HepG2 (cell line): ENCODE data around the gene ATF3. TPM values are rescaled to one million over a fixed set of nuclear protein-coding genes. Genes with fewer than 3 reads are reported as not detected.

Experiments used
- ATAC-seq: fragments of 200-7000 bp; cut with Tn5 transposase; 3 replicates; pipeline ENCODE4 v1.9.1; 2020; ENCODE audit warnings: mild to moderate bottlenecking, moderate library complexity
- BruUV-seq: library from RNA; stranded (reverse); fragments of 400-500 nt; replicated peaks from 2 replicates; lab custom pipeline; 2021; lab: Mats Ljungman, UMichigan
- CTCF ChIA-PET: fragments of 300-600 bp; formaldehyde crosslinking; extraction: SDS; loops from one replicate; lab custom pipeline; 2021; ENCODE audit warnings: low total read pairs, inconsistent platforms, low intra/inter-chr PET ratio; lab: Yijun Ruan, JAX
- POLR2A ChIA-PET: fragments of 350-600 bp; sonication (Branson Sonifier 250); formaldehyde crosslinking; loops from one replicate; lab custom pipeline; 2020; ENCODE audit warnings: antibody characterized with exemption, inconsistent platforms; lab: Yijun Ruan, JAX
- DNase-seq: peaks from one replicate; pipeline ENCODE4 v3.0.0-alpha.2; 2015; ENCODE audit warnings: low spot score
- FAIRE-seq: peaks from 3 replicates; lab custom pipeline; 2011; peaks lifted over from hg19 to GRCh38; lab: Jason Lieb, UNC
- H2AFZ ChIP-seq: one replicate; pipeline ENCODE4 v1.6.1; 2011; ENCODE audit warnings: low read length, inconsistent platforms
- H3K27ac ChIP-seq: fragments of 300-600 bp; 3 replicates; pipeline ENCODE4 v1.8.0; 2011; ENCODE audit warnings: mixed run types, mild to moderate bottlenecking, mixed read lengths, low read length, inconsistent platforms; ENCODE audit not compliant: insufficient read depth; ENCODE audit errors: extremely low read length
- H3K27me3 ChIP-seq, 2 experiments: fragments of 200-600 bp in 1 of 2; 2 replicates in 1 of 2; 3 replicates in 1 of 2; pipeline versions ENCODE4 v1.6.0 to v1.8.0; 2011; ENCODE audit warnings: low read length in 2 of 2, mild to moderate bottlenecking in 2 of 2, moderate library complexity in 2 of 2, inconsistent platforms in 1 of 2; ENCODE audit not compliant: insufficient read depth in 2 of 2, control insufficient read depth in 1 of 2
- H3K36me3 ChIP-seq, 2 experiments: fragments of 200-600 bp in 1 of 2; replicated peaks in 1 of 2; 2 replicates in 1 of 2; 3 replicates in 1 of 2; pipeline versions ENCODE4 v1.5.1 to v1.8.0; 2011; ENCODE audit warnings: low read length in 2 of 2, inconsistent platforms in 1 of 2; ENCODE audit not compliant: insufficient read depth in 2 of 2, control insufficient read depth in 1 of 2
- H3K4me1 ChIP-seq: 2 replicates; pipeline ENCODE4 v1.5.1; 2012; ENCODE audit warnings: low read length, inconsistent platforms; ENCODE audit not compliant: insufficient read depth
- H3K4me2 ChIP-seq: 2 replicates; pipeline ENCODE4 v1.6.0; 2011; ENCODE audit warnings: low read depth, low read length, inconsistent platforms
- H3K4me3 ChIP-seq, 3 experiments: fragments of 200-600 bp in 1 of 3; sonication (generic), shearing (Covaris generic) in 1 of 3; replicated peaks in 1 of 3; 2 replicates each; pipeline ENCODE4 v1.5.1; 2011 to 2016; ENCODE audit warnings: low read length in 3 of 3, inconsistent platforms in 2 of 3, low read depth in 2 of 3, mild to moderate bottlenecking in 2 of 3, control low read depth in 1 of 3, mixed read lengths in 1 of 3; ENCODE audit not compliant: insufficient read depth in 1 of 3
- H3K79me2 ChIP-seq: one replicate; pipeline ENCODE4 v1.6.1; 2011; ENCODE audit warnings: low read length, inconsistent platforms; ENCODE audit not compliant: insufficient read depth
- H3K9ac ChIP-seq: 2 replicates; pipeline ENCODE4 v1.6.0; 2011; ENCODE audit warnings: mild to moderate bottlenecking, low read depth, low read length, inconsistent platforms; ENCODE audit not compliant: insufficient read depth
- H3K9me3 ChIP-seq: 2 replicates; pipeline ENCODE4 v1.5.1; 2012; ENCODE audit warnings: mild to moderate bottlenecking, low read length
- H4K20me1 ChIP-seq: 2 replicates; pipeline ENCODE4 v1.6.0; 2011; ENCODE audit warnings: inconsistent platforms, mild to moderate bottlenecking, low read length, moderate library complexity; ENCODE audit not compliant: insufficient read depth
- PPARG ChIP-seq: conservative IDR thresholded peaks from 2 replicates; pipeline ENCODE4 v1.6.1; 2016; ENCODE audit warnings: missing biosample characterization, missing genetic modification reagents
- SSRP1 ChIP-seq: IDR thresholded peaks from 2 replicates; pipeline ENCODE4 v1.6.1; 2016; ENCODE audit warnings: control low read depth
- ZNF232 ChIP-seq: sonication (generic); formaldehyde crosslinking; IDR thresholded peaks from 2 replicates; pipeline ENCODE4 v1.4.0; 2020; ENCODE audit warnings: missing genetic modification reagents, borderline replicate concordance
- ZNF589 ChIP-seq: sonication (generic); formaldehyde crosslinking; conservative IDR thresholded peaks from 2 replicates; pipeline ENCODE4 v1.8.0; 2022; ENCODE audit warnings: mild to moderate bottlenecking, moderate library complexity, missing genetic modification reagents
- ZNF644 ChIP-seq: IDR thresholded peaks from 2 replicates; pipeline ENCODE4 v1.6.1; 2016; ENCODE audit warnings: low read depth
- ZNF724P ChIP-seq: sonication (generic); formaldehyde crosslinking; IDR thresholded peaks from 2 replicates; pipeline ENCODE4 v1.8.0; 2022; ENCODE audit warnings: missing genetic modification reagents, borderline replicate concordance
- WGBS: methylation state at CpG from one replicate; pipeline ENCODE4 v1.1.6; 2017; ENCODE audit warnings: low lambda C conversion rate; 5-methylcytosine and 5-hydroxymethylcytosine counted together
- in situ Hi-C: cut with HindIII; loops from 2 replicates; pipeline ENCODE4 v1.10.0; 2017; ENCODE audit warnings: low pct_unique_long_range_greater_than_20kb; ENCODE audit not compliant: extremely low pct_ligation_motif_present
- intact Hi-C: fragments of 100-400 bp; cut with micrococcal nuclease; formaldehyde crosslinking; loops from one replicate; pipeline ENCODE4 v1.10.0; 2022; ENCODE audit not compliant: unreplicated experiment
- polyA plus RNA-seq, 8 experiments: library from polyadenylated mRNA; depleted of rRNA in 3 of 8; stranded (reverse) in 7 of 8; unstranded in 1 of 8; fragments of >200 nt; fragmentation: Illumina TruSeq in 4 of 8; extraction: Trizol in 4 of 8; gene quantifications; 2 replicates each; pipeline versions ENCODE4 v1.2.1 to v1.2.3, GENCODE V29; 2011 to 2016; ENCODE audit warnings: low read depth in 4 of 8, missing spikeins in 1 of 8, mixed read lengths in 1 of 8; ENCODE audit not compliant: insufficient read depth in 1 of 8
- total RNA-seq, 5 experiments: library from RNA; depleted of rRNA; stranded (reverse); fragments of >200 nt; fragmentation: Illumina TruSeq; extraction: Trizol; gene quantifications; 2 replicates each; pipeline ENCODE4 v1.2.3, GENCODE V29; 2016; ENCODE audit warnings: low read depth in 1 of 5
- TF ChIP-seq, protein P1 (sequence below): sonication (generic); formaldehyde crosslinking; IDR thresholded peaks from 2 replicates; pipeline ENCODE4 v1.5.0; 2020; ENCODE audit warnings: mild to moderate bottlenecking, missing genetic modification reagents

The ATF3 gene
- total and polyA plus RNA-seq, 2 of the 13 experiments (the other 11 are each of a cell fraction or from before 2014, with no cell fraction given): 5.0 to 13.0 TPM

- 61% methylated on average over 13 of the region's 19 CpGs for WGBS
- POLR2A ChIA-PET: no interaction called here
- Histone ChIP-seq H3K9ac (no peak overlapping the region), H3K4me1 (peaks cover 28% of the 10 kb centered on the region), H2AFZ (no peak overlapping the region), H3K79me2 (no peaks in the 10 kb centered on the region), H3K4me3 (no peak overlapping the region), H3K27ac (no peak overlapping the region), H3K27me3 (peaks cover 0 to 10% of the 10 kb centered on the region in 2 experiments; a peak in 2 of 5 replicates), H3K36me3 (peaks cover 0 to 2% of the 10 kb centered on the region in 2 experiments; a peak in 1 of 5 replicates), H4K20me1 (no peaks in the 10 kb centered on the region), H3K9me3 (no peaks in the 10 kb centered on the region), H3K4me2 (no peak overlapping the region)
- TF ChIP-seq, protein P1, sequence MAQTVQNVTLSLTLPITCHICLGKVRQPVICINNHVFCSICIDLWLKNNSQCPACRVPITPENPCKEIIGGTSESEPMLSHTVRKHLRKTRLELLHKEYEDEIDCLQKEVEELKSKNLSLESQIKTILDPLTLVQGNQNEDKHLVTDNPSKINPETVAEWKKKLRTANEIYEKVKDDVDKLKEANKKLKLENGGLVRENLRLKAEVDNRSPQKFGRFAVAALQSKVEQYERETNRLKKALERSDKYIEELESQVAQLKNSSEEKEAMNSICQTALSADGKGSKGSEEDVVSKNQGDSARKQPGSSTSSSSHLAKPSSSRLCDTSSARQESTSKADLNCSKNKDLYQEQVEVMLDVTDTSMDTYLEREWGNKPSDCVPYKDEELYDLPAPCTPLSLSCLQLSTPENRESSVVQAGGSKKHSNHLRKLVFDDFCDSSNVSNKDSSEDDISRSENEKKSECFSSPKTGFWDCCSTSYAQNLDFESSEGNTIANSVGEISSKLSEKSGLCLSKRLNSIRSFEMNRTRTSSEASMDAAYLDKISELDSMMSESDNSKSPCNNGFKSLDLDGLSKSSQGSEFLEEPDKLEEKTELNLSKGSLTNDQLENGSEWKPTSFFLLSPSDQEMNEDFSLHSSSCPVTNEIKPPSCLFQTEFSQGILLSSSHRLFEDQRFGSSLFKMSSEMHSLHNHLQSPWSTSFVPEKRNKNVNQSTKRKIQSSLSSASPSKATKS: no peak
- TF ChIP-seq SSRP1 (CRISPR knock-in tag): no peak
- no peak for TF ChIP-seq ZNF644 (CRISPR knock-in tag)
- no peak for TF ChIP-seq ZNF589 (CRISPR knock-in tag)
- TF ChIP-seq ZNF232 (CRISPR knock-in tag): no peak
- no peak for TF ChIP-seq PPARG
- no peak for TF ChIP-seq ZNF724P (CRISPR knock-in tag)
- DNase-seq (no peak), FAIRE-seq (no peak), ATAC-seq (no peak)
- in situ Hi-C loops: loop anchor here (10.0 kb wide), 1 partner anchor 151 kb away; no protein-coding TSS in a partner anchor
- CTCF ChIA-PET: no interaction called here
- intact Hi-C loops: no loop called here
- BruUV-seq: no TSS peak
Measured at GRCh38 chr1:212625781-212626450, 17.4 kb downstream of the ATF3 start.
